GM23248 (cell line): ENCODE results near the gene KCTD8.

Source experiments
- EZH2 ChIP-seq: fragments of 200-600 bp; sonication (generic); IDR thresholded peaks from 2 replicates; pipeline ENCODE4 v1.6.1; 2018; ENCODE audit warnings: antibody characterized with exemption, mild to moderate bottlenecking; ENCODE audit not compliant: insufficient read depth, poor library complexity, severe bottlenecking
- EZH2phosphoT487 ChIP-seq: fragments of 200-600 bp; sonication (generic); IDR thresholded peaks from 2 replicates; pipeline ENCODE4 v1.6.1; 2018; ENCODE audit warnings: antibody characterized with exemption, moderate library complexity, mild to moderate bottlenecking, low read depth; ENCODE audit not compliant: insufficient read depth

- TF ChIP-seq EZH2phosphoT487 (no peak), EZH2 (no peak)
Observed at GRCh38 chr4:44194365-44194764, 254.2 kb downstream of the KCTD8 start.
